H1 (cell line): ENCODE results near the gene SPPL3. TPM values are rescaled to one million over a fixed set of nuclear protein-coding genes. Genes with fewer than 3 reads are reported as not detected.

Experiments
- CTCF ChIA-PET: fragments of 300-600 bp; sonication (Branson Sonifier 250); formaldehyde crosslinking; loops from one replicate; lab custom pipeline; 2021; ENCODE audit not compliant: partially characterized antibody; lab: Charles Lee
- POLR2A ChIA-PET: fragments of 300-600 bp; sonication (Branson Sonifier 250); formaldehyde crosslinking; loops from one replicate; lab custom pipeline; 2021; ENCODE audit warnings: inconsistent platforms; ENCODE audit not compliant: partially characterized antibody; lab: Charles Lee
- DNase-seq, 2 experiments: peaks; one replicate each; pipeline versions ENCODE4 v3.0.0 to v3.0.0-alpha.2; 2010 to 2022; ENCODE audit warnings: low spot score in 2 of 2, low read depth in 1 of 2, mixed read lengths in 1 of 2
- FAIRE-seq: peaks from 2 replicates; lab custom pipeline; 2011; peaks lifted over from hg19 to GRCh38; lab: Jason Lieb, UNC
- H2AFZ ChIP-seq: 2 replicates; pipeline ENCODE4 v1.8.1; 2012; ENCODE audit warnings: low read length, inconsistent platforms
- H2AK5ac ChIP-seq: 2 replicates; pipeline ENCODE4 v1.6.1; 2013; ENCODE audit warnings: low read depth, low read length
- H2BK120ac ChIP-seq: replicated peaks from 2 replicates; pipeline ENCODE3; 2013; ENCODE audit warnings: low read depth, low read length, inconsistent platforms
- H2BK12ac ChIP-seq: 2 replicates; pipeline ENCODE4 v1.6.1; 2013; ENCODE audit warnings: low read depth, low read length
- H2BK15ac ChIP-seq: 2 replicates; pipeline ENCODE4 v1.6.1; 2013; ENCODE audit warnings: low read length
- H2BK20ac ChIP-seq: 2 replicates; pipeline ENCODE4 v1.6.1; 2013; ENCODE audit warnings: low read length
- H2BK5ac ChIP-seq: 2 replicates; pipeline ENCODE4 v1.6.1; 2013; ENCODE audit warnings: low read depth, low read length
- H3K14ac ChIP-seq: 2 replicates; pipeline ENCODE4 v1.6.1; 2013; ENCODE audit warnings: inconsistent platforms; ENCODE audit not compliant: insufficient read length
- H3K18ac ChIP-seq: 2 replicates; pipeline ENCODE4 v1.6.1; 2013; ENCODE audit warnings: low read length; ENCODE audit errors: extremely low read depth
- H3K23ac ChIP-seq: 2 replicates; pipeline ENCODE4 v1.6.1; 2013; ENCODE audit warnings: inconsistent platforms; ENCODE audit not compliant: insufficient read length
- H3K23me2 ChIP-seq: 2 replicates; pipeline ENCODE4 v1.6.1; 2013; ENCODE audit warnings: low read depth, low read length
- H3K27ac ChIP-seq: 2 replicates; pipeline ENCODE4 v1.6.1; 2011; ENCODE audit warnings: low read depth, low read length, inconsistent platforms
- H3K27me3 ChIP-seq, 4 experiments: replicated peaks in 1 of 4; 1 replicate in 1 of 4; 2 replicates in 3 of 4; pipeline versions ENCODE4 v1.6.1 to v1.8.1; 2011 to 2013; ENCODE audit warnings: low read length in 3 of 4, mild to moderate bottlenecking in 3 of 4, inconsistent platforms in 2 of 4, mixed read lengths in 2 of 4, moderate library complexity in 1 of 4; ENCODE audit not compliant: control insufficient read depth in 3 of 4, insufficient read depth in 3 of 4; ENCODE audit errors: extremely low read depth in 1 of 4
- H3K36me3 ChIP-seq, 4 experiments: 2 replicates each; pipeline versions ENCODE4 v1.6.1 to v1.8.1; 2011 to 2013; ENCODE audit warnings: mild to moderate bottlenecking in 4 of 4, low read length in 3 of 4, moderate library complexity in 2 of 4, control low read depth in 1 of 4, inconsistent platforms in 1 of 4; ENCODE audit not compliant: insufficient read depth in 4 of 4, control insufficient read depth in 2 of 4
- H3K4ac ChIP-seq: replicated peaks from 2 replicates; pipeline ENCODE3; 2013; ENCODE audit warnings: low read length, low read depth, mixed read lengths, inconsistent platforms; ENCODE audit not compliant: insufficient read length
- H3K4me1 ChIP-seq, 4 experiments: replicated peaks in 1 of 4; 1 replicate in 1 of 4; 2 replicates in 3 of 4; pipeline versions ENCODE4 v1.6.1 to v1.8.1; 2011 to 2013; ENCODE audit warnings: low read length in 3 of 4, inconsistent platforms in 2 of 4, mixed read lengths in 1 of 4; ENCODE audit not compliant: insufficient read depth in 4 of 4, control insufficient read depth in 3 of 4
- H3K4me2 ChIP-seq, 2 experiments: 2 replicates each; pipeline versions ENCODE4 v1.6.1 to v1.8.1; 2011 to 2013; ENCODE audit warnings: low read depth in 2 of 2, low read length in 2 of 2, control low read depth in 1 of 2, inconsistent platforms in 1 of 2, mild to moderate bottlenecking in 1 of 2; ENCODE audit not compliant: insufficient read depth in 1 of 2
- H3K4me3 ChIP-seq, 4 experiments: fragments of 200-600, 300-600 bp in 1 of 4; sonication (generic), shearing (Covaris generic), sonication (Bioruptor Twin) in 1 of 4; 2 replicates each; pipeline versions ENCODE4 v1.5.1 to v1.8.1; 2011 to 2016; ENCODE audit warnings: low read length in 4 of 4, low read depth in 3 of 4, control low read depth in 2 of 4, inconsistent platforms in 2 of 4, mild to moderate bottlenecking in 2 of 4, mixed read lengths in 1 of 4, moderate library complexity in 1 of 4; ENCODE audit not compliant: insufficient read depth in 2 of 4; ENCODE audit errors: extremely low read depth in 1 of 4
- H3K56ac ChIP-seq: replicated peaks from 2 replicates; pipeline ENCODE3; 2013; ENCODE audit warnings: low read depth, mild to moderate bottlenecking, mixed read lengths, low read length, inconsistent platforms; ENCODE audit not compliant: insufficient read length
- H3K79me1 ChIP-seq: 2 replicates; pipeline ENCODE4 v1.6.1; 2013; ENCODE audit warnings: low read depth, low read length, control low read depth
- H3K79me2 ChIP-seq, 2 experiments: 2 replicates each; pipeline versions ENCODE4 v1.6.1 to v1.8.1; 2012 to 2013; ENCODE audit warnings: low read length in 2 of 2, mild to moderate bottlenecking in 2 of 2, inconsistent platforms in 1 of 2; ENCODE audit not compliant: insufficient read depth in 2 of 2, control insufficient read depth in 1 of 2
- H3K9ac ChIP-seq, 4 experiments: replicated peaks in 1 of 4; 1 replicate in 1 of 4; 2 replicates in 3 of 4; pipeline versions ENCODE4 v1.6.1 to v1.8.1; 2011 to 2013; ENCODE audit warnings: low read depth in 3 of 4, low read length in 3 of 4, control low read depth in 2 of 4, mild to moderate bottlenecking in 2 of 4, moderate library complexity in 2 of 4, inconsistent platforms in 1 of 4; ENCODE audit errors: extremely low read depth in 1 of 4
- H3K9me3 ChIP-seq, 2 experiments: 2 replicates each; pipeline versions ENCODE4 v1.6.1 to v1.8.1; 2012 to 2013; ENCODE audit warnings: mild to moderate bottlenecking in 2 of 2, moderate library complexity in 2 of 2, control low read depth in 1 of 2, inconsistent platforms in 1 of 2, low read depth in 1 of 2, low read length in 1 of 2, mixed read lengths in 1 of 2; ENCODE audit not compliant: insufficient read depth in 2 of 2
- H4K20me1 ChIP-seq, 2 experiments: replicated peaks in 1 of 2; 2 replicates each; pipeline versions ENCODE3 to v1.8.1; 2011 to 2013; ENCODE audit warnings: inconsistent platforms in 2 of 2, low read length in 2 of 2, mild to moderate bottlenecking in 1 of 2; ENCODE audit not compliant: insufficient read depth in 2 of 2, control insufficient read depth in 1 of 2
- H4K5ac ChIP-seq: 2 replicates; pipeline ENCODE4 v1.6.1; 2013; ENCODE audit warnings: low read length, low read depth, mixed read lengths, inconsistent platforms; ENCODE audit not compliant: insufficient read length
- H4K8ac ChIP-seq: 2 replicates; pipeline ENCODE4 v1.8.0; 2013; ENCODE audit warnings: mild to moderate bottlenecking, moderate library complexity, low read length, inconsistent platforms; ENCODE audit not compliant: insufficient read depth; ENCODE audit errors: extremely low read depth
- H4K91ac ChIP-seq: replicated peaks from 2 replicates; pipeline ENCODE3; 2013; ENCODE audit warnings: low read length, mixed read lengths, inconsistent platforms; ENCODE audit not compliant: insufficient read length
- EP300 ChIP-seq, 2 experiments: IDR thresholded peaks; 1 replicate in 1 of 2; 2 replicates in 1 of 2; pipeline ENCODE4 v1.6.1; 2011 to 2012; ENCODE audit warnings: low read depth in 2 of 2, low read length in 2 of 2, mild to moderate bottlenecking in 2 of 2, borderline replicate concordance in 1 of 2, inconsistent platforms in 1 of 2, moderate library complexity in 1 of 2
- WGBS, 2 experiments: shearing (Covaris generic) in 1 of 2; methylation state at CpG; one replicate each; pipeline versions ENCODE4 v1.1.6 to v1.1.7; 2013 to 2015; ENCODE audit warnings: low lambda C conversion rate in 2 of 2, mixed read lengths in 2 of 2, inconsistent platforms in 1 of 2, low coverage in 1 of 2, missing lambda C conversion rate in 1 of 2; ENCODE audit not compliant: insufficient replicate concordance in 2 of 2, insufficient coverage in 1 of 2, insufficient read length in 1 of 2; ENCODE audit errors: extremely low coverage in 1 of 2, missing lambda C conversion rate in 1 of 2; 5-methylcytosine and 5-hydroxymethylcytosine counted together
- polyA plus RNA-seq, 7 experiments: library from polyadenylated mRNA; depleted of rRNA in 3 of 7; stranded (reverse) in 5 of 7; unstranded in 2 of 7; fragments of >200 nt in 5 of 7; fragments of 200-250 nt in 2 of 7; gene quantifications; 1 replicate in 5 of 7; 2 replicates in 1 of 7; 4 replicates in 1 of 7; pipeline versions ENCODE4 v1.2.1 to v1.2.3, GENCODE V29; 2011 to 2013; ENCODE audit warnings: missing spikeins in 2 of 7, mixed read lengths in 2 of 7
- total RNA-seq: library from RNA; stranded (reverse); fragmentation: NEBNext Ultra II Directional; extraction: Animal tissue kit (Norgen Biotek cat#: 25700); gene quantifications from 2 replicates; pipeline ENCODE4 v1.2.1, GENCODE V29; 2021

The SPPL3 gene
- total and polyA plus RNA-seq, 2 of the 8 experiments (the other 6 are each of a cell fraction or from before 2014, with no cell fraction given) = 27.3 to 48.4 TPM

GRCh38 chr12:120844297-120844696, 59.9 kb downstream of the SPPL3 start:
- Histone ChIP-seq H4K8ac (no peak overlapping the region), H3K9ac (no peak overlapping the region), H3K36me3 (no peaks in the 10 kb centered on the region), H3K27ac (no peak overlapping the region), H4K5ac (no peak overlapping the region), H3K23me2 (no peaks in the 10 kb centered on the region), H3K23ac (no peak overlapping the region), H3K56ac (no peak overlapping the region), H2BK120ac (no peak overlapping the region), H3K4ac (no peak overlapping the region), H3K18ac (no peak overlapping the region), H3K9me3 (no peaks in the 10 kb centered on the region), H2BK15ac (no peak overlapping the region), H3K4me3 (no peak overlapping the region), H2AK5ac (no peak overlapping the region), H3K14ac (no peak overlapping the region), H3K79me2 (peaks cover 0 to 19% of the 10 kb centered on the region in 2 experiments; a peak in 2 of 4 replicates), H2BK5ac (no peak overlapping the region), H2BK20ac (no peak overlapping the region), H3K79me1 (peaks cover 6% of the 10 kb centered on the region; the same call in 1 of the 2 replicates), H4K91ac (no peak overlapping the region), H3K4me2 (no peak overlapping the region), H3K4me1 (no peaks in the 10 kb centered on the region; a peak in 1 of 7 replicates), H4K20me1 (peaks cover 0 to 7% of the 10 kb centered on the region in 2 experiments), H2BK12ac (no peak overlapping the region), H2AFZ (no peak overlapping the region), H3K27me3 (no peaks in the 10 kb centered on the region)
- POLR2A ChIA-PET = interaction anchor here (1.1 kb wide), 1 partner anchor 49 kb away, joined by 3 read pairs; no protein-coding TSS in a partner anchor
- TF ChIP-seq EP300 (IDR thresholded peaks at IDR 0.05; ENCODE audit: borderline replicate concordance in 1 of 2, low read depth in 2 of 2, low read length in 2 of 2) = no peak
- DNase-seq = no peak
- FAIRE-seq = no peak
- WGBS, 2 experiments = 86% methylated on average over 5 of the region's 5 CpGs; no CpG with 5 or more reads in 1 of the 2 experiments
- CTCF ChIA-PET = interaction anchor here (1.1 kb wide), 1 partner anchor 13 kb away, joined by 5 read pairs; no protein-coding TSS in a partner anchor
